ENCODE data around the gene CMTM5.

CMTM5 gene

GRCh38 chr14:23366426-23366921 lies 10.4 kb upstream of the CMTM5 start:
- Histone ChIP-seq H3K4me2 (no peak overlapping the region), H2AFZ (ENCODE audit: low read depth) (no peak overlapping the region), H3K27ac (no peak overlapping the region), H3K4me3 (IDR thresholded peaks at IDR 0.05; ENCODE audit: insufficient read depth, low read depth, low read length) (no peak overlapping the region), H3K36me3 (ENCODE audit: insufficient read depth) (no peaks in the 10 kb centered on the region), H3K9ac (no peak overlapping the region), H3K4me1 (ENCODE audit: low read depth, poor library complexity, severe bottlenecking) (no peaks in the 10 kb centered on the region), H3K27me3 (ENCODE audit: insufficient read depth, low read depth) (no peaks in the 10 kb centered on the region; the same call in 1 of the 2 replicates), H3K79me2 (ENCODE audit: insufficient read depth, low read depth) (no peaks in the 10 kb centered on the region), H4K20me1 (ENCODE audit: insufficient read depth) (no peaks in the 10 kb centered on the region)
- TF ChIP-seq CTCF (conservative IDR thresholded peaks at IDR 0.05; ENCODE audit: low read depth, low read length), result no peak

DNA sequence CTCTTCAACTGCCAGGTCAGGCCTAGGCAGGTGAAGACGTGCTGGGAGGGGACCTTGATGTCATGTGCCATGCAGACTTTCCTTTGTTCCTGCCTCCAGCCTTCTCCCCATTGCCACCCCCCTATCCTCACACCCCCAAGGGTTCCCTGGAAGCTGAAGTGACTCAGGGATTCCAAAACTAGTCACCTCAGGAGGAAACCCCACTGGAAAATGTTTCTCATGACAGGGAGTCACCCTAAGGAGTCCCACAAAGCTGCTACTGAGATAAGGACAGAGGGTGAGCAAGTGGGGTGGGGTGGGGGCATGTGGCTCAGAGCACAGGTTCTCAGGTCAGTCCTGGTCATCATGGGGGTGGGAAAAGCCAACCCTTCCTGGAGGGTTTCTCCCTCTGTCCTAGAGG lies 6.6 kb upstream of the CMTM5 start:
- Histone ChIP-seq H3K4me1 (ENCODE audit: low read depth, poor library complexity, severe bottlenecking) (no peaks in the 10 kb centered on the region), H3K36me3 (ENCODE audit: insufficient read depth) (no peaks in the 10 kb centered on the region), H3K4me2 (no peak overlapping the region), H2AFZ (ENCODE audit: low read depth) (no peak overlapping the region), H3K79me2 (ENCODE audit: insufficient read depth, low read depth) (no peaks in the 10 kb centered on the region), H4K20me1 (ENCODE audit: insufficient read depth) (no peaks in the 10 kb centered on the region), H3K27ac (no peak overlapping the region), H3K9ac (no peak overlapping the region), H3K4me3 (IDR thresholded peaks at IDR 0.05; ENCODE audit: insufficient read depth, low read depth, low read length) (no peak overlapping the region), H3K27me3 (ENCODE audit: insufficient read depth, low read depth) (no peaks in the 10 kb centered on the region; the same call in 1 of the 2 replicates)
- TF ChIP-seq CTCF (conservative IDR thresholded peaks at IDR 0.05; ENCODE audit: low read depth, low read length), result no peak

DNA sequence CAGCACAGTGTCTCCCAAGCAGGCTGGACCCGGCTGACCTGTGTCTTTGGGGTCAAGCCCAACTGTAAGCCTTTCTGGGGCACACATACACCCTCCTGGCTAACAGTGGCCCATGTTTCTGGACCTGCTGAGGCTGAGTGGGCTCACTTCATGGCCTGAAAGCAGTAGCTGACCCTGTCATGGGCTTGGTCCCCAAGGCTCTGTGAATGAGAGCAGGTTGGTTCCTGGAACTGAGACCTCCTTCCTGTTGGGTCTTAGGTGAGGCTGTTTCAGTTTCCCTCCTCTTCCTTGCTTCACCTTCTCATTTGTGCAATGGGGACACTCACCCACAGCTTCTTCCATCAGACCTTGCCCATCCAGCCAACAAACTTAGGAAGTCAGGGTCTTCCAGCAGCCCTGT lies 5.0 kb upstream of the CMTM5 start:
- TF ChIP-seq CTCF (conservative IDR thresholded peaks at IDR 0.05; ENCODE audit: low read depth, low read length), result no peak
- H4K20me1 ChIP-seq (ENCODE audit: insufficient read depth), result no peaks in the 10 kb centered on the region
- H3K4me2 ChIP-seq, result no peak overlapping the region
- H3K27ac ChIP-seq, result no peak overlapping the region
- no peaks in the 10 kb centered on the region; the same call in 1 of the 2 replicates for H3K27me3 ChIP-seq (ENCODE audit: insufficient read depth, low read depth)
- H3K79me2 ChIP-seq (ENCODE audit: insufficient read depth, low read depth), result no peaks in the 10 kb centered on the region
- no peak overlapping the region for H2AFZ ChIP-seq (ENCODE audit: low read depth)
- no peaks in the 10 kb centered on the region for H3K36me3 ChIP-seq (ENCODE audit: insufficient read depth)
- H3K4me1 ChIP-seq (ENCODE audit: low read depth, poor library complexity, severe bottlenecking), result no peaks in the 10 kb centered on the region
- H3K4me3 ChIP-seq (IDR thresholded peaks at IDR 0.05; ENCODE audit: insufficient read depth, low read depth, low read length), result no peak overlapping the region
- no peak overlapping the region for H3K9ac ChIP-seq

DNA sequence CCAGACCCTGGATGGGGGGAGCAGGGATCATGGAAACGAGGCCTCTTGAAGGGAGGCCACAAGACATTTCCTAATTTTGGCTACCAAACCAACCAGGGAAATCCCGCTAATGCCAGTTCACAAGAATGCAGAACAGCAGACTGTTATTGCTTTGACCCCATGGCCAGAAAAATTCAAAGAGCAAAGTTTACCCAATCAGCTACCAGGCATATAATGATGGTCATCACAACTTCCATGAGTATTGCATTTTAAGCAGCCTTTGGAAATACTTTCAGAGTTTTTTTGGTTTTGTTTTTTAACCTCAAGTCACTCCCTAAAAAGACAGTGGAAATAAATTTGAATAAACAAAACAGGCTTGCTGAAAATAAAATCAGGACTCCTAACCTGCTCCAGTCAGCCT lies 4.3 kb upstream of the CMTM5 start, which contains the start of gene IL25:
IL25 (plus strand) TSS at position 301 of the 400 bp plus-strand sequence.
- Histone ChIP-seq H3K4me2 (no peak within 1 kb of the TSS), H3K4me3 (IDR thresholded peaks at IDR 0.05; ENCODE audit: insufficient read depth, low read depth, low read length) (no peak within 1 kb of the TSS), H3K27ac (no peak within 1 kb of the TSS), H3K4me1 (ENCODE audit: low read depth, poor library complexity, severe bottlenecking) (no peaks in the 10 kb centered on the region), H3K27me3 (ENCODE audit: insufficient read depth, low read depth) (no peaks in the 10 kb centered on the region; the same call in 1 of the 2 replicates), H2AFZ (ENCODE audit: low read depth) (no peak within 1 kb of the TSS), H3K79me2 (ENCODE audit: insufficient read depth, low read depth) (no peaks in the 10 kb centered on the region), H4K20me1 (ENCODE audit: insufficient read depth) (no peaks in the 10 kb centered on the region), H3K36me3 (ENCODE audit: insufficient read depth) (no peaks in the 10 kb centered on the region), H3K9ac (no peak within 1 kb of the TSS)
- no peak for TF ChIP-seq CTCF (conservative IDR thresholded peaks at IDR 0.05; ENCODE audit: low read depth, low read length)
